AG09319 (cell line): ENCODE results near the gene CACNA1I.

Experiments
- DNase-seq: peaks from one replicate; pipeline ENCODE4 v3.0.0-alpha.2; 2010; ENCODE audit warnings: low read depth; ENCODE audit errors: extremely low read depth
- CTCF ChIP-seq: IDR thresholded peaks from 2 replicates; pipeline ENCODE4 v1.5.1; 2011; ENCODE audit warnings: low read depth, mild to moderate bottlenecking, inconsistent platforms, low read length, moderate library complexity

The CACNA1I gene

GRCh38 chr22:39684702-39685281 is 114.2 kb downstream of the CACNA1I start:
- TF ChIP-seq CTCF: no peak
- no peak for DNase-seq

GRCh38 chr22:39685336-39686177 is 115.0 kb downstream of the CACNA1I start:
- DNase-seq: no peak
- TF ChIP-seq CTCF: no peak

DNA sequence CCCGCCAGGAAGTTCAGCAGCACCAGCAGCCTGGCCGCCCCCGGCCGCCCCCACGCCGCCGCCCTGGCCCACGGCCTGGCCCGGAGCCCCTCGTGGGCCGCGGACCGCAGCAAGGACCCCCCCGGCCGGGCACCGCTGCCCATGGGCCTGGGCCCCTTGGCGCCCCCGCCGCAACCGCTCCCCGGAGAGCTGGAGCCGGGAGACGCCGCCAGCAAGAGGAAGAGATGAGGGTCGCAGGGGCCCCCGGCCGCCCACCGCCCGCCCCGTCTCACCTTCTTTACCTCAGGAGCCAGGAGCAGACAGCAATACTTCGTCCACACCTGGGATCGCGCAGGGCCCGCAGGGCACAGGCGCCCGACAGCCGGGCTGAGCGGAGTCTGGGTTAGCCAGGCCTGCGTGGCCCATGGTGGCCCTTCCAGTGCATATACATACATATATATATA is 115.6 kb downstream of the CACNA1I start:
- TF ChIP-seq CTCF: no peak

DNA sequence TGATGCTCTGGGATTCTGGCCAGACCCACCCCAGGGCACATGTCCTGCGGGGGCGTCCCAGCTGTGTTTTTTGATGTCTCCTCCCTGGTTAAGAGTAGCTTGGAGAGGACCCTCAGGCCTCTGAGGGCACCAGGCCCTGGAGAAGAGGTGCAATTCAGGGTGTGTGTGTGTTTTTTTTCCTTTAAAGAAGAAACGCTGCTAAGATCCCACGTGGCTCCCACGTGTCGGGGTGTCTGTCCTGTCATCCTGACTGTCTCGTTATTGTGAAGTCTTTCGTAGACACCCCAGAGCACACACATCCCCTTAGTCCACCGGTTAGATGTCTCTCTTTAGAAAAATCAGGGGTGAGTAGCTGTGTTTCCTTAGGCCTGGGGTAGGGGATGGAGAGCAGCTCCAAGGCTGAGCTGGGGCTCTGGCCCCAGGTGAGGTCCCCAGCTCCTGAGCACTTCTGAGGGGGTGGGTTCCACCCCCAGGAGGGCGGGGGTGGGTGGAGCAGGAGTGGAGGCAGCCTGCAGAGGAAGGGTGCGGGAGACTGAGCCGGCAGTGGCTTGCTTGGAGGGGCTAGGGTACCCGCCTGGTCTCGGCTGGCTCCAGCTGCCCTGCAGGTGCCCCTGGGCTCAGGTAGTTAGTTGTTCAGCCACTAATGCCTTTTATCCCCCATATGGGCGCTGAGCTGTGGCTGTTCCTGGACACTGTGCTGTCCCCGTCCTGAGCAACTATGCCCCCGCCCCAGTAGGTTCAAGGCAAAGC is 116.4 kb downstream of the CACNA1I start:
- DNase-seq: no peak
- TF ChIP-seq CTCF: no peak

More for the DNA sequence above, 115.6 kb downstream of the CACNA1I start:
- DNase-seq: no peak

DNA sequence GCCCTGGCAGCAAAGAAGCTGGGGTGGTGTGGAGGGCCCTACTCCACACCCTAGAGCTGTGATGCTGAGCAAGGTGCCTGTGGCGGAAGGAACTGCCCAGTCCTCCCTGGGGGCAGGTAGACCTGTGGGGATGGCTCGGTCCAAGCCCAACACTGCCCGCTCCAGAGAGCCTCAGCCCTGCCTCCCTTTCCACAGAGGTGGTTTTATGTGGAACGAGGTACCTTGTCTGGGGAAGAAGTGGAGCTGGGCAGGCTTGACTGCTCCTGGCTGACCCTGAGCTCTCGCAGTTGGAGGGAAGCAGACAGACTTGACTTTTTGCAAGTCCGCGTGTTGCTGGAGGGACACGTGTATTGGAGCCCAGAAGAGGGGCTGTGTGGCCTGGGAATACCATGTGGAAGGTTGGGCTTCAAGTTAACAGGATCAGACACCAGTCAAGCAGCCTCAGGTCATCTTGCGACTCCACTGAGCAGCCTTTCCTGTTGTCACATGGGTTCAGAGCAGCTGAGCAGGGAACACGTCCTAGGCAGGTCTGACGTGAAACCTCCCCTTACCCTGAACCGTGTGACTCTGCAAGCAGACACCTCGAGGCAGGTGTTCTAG is 117.7 kb downstream of the CACNA1I start:
- no peak for TF ChIP-seq CTCF
- DNase-seq: no peak

GRCh38 chr22:39689421-39689820 is 118.9 kb downstream of the CACNA1I start:
- no peak for TF ChIP-seq CTCF
- no peak for DNase-seq
